Muscle layer of duodenum (tissue), 2 donors: ENCODE results near the gene DCLRE1A.
"Not testable (repeated sequence)": the region's sequence is repeated elsewhere in the genome, so short reads cannot be mapped to it uniquely, and the experiment has no call there.

Source experiments
- H3K27ac ChIP-seq: one replicate; pipeline ENCODE4 v1.7.0; 2013; ENCODE audit warnings: mild to moderate bottlenecking, low read length
- H3K27me3 ChIP-seq: one replicate; pipeline ENCODE4 v1.7.0; 2013; ENCODE audit warnings: low read depth, mild to moderate bottlenecking, control low read depth, low read length
- H3K36me3 ChIP-seq, 2 donors: one replicate each; pipeline ENCODE4 v1.7.0; 2013; ENCODE audit warnings: low read length in 2 of 2, control low read depth in 1 of 2, mild to moderate bottlenecking in 1 of 2; ENCODE audit not compliant: insufficient read depth in 2 of 2, control insufficient read depth in 1 of 2
- H3K4me1 ChIP-seq, 2 donors: one replicate each; pipeline ENCODE4 v1.7.0; 2013; ENCODE audit warnings: low read length in 2 of 2, mild to moderate bottlenecking in 2 of 2, control low read depth in 1 of 2, moderate library complexity in 1 of 2; ENCODE audit not compliant: insufficient read depth in 2 of 2, control insufficient read depth in 1 of 2
- H3K4me3 ChIP-seq, 2 donors: one replicate each; pipeline ENCODE4 v1.7.0; 2013; ENCODE audit warnings: low read length in 2 of 2, low read depth in 1 of 2, mild to moderate bottlenecking in 1 of 2
- H3K9me3 ChIP-seq, 2 donors: one replicate each; pipeline ENCODE4 v1.7.0; 2013; ENCODE audit warnings: low read length in 2 of 2, control low read depth in 1 of 2, mild to moderate bottlenecking in 1 of 2; ENCODE audit not compliant: control insufficient read depth in 1 of 2
- donor health status: healthy.

Gene DCLRE1A

DNA sequence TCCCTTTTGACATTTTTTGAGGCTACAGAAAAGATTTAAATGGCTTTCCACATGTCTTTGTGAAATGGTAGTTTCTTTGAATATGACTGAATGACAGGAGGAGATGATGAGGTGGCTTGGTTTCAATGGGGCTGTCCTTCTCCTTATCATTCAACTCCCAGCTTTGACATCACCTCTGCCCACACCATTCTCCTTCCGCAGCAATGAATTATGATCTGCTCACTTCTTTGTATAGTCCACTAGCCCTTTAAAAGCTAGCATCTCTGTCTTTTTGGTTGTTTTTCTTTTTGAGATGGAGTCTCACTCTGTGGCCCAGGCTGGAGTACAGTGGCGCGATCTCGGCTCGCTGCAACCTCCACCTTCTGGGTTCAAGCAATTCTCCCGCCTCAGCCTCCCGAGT lies 31.7 kb downstream of the DCLRE1A start:
- H3K27ac ChIP-seq: no peak overlapping the region
- H3K27me3 ChIP-seq: no peaks in the 10 kb centered on the region
- H3K36me3 ChIP-seq: no peaks in the 10 kb centered on the region
- no peaks in the 10 kb centered on the region for H3K4me1 ChIP-seq
- no peaks in the 10 kb centered on the region for H3K9me3 ChIP-seq
- H3K4me3 ChIP-seq: no peak overlapping the region

DNA sequence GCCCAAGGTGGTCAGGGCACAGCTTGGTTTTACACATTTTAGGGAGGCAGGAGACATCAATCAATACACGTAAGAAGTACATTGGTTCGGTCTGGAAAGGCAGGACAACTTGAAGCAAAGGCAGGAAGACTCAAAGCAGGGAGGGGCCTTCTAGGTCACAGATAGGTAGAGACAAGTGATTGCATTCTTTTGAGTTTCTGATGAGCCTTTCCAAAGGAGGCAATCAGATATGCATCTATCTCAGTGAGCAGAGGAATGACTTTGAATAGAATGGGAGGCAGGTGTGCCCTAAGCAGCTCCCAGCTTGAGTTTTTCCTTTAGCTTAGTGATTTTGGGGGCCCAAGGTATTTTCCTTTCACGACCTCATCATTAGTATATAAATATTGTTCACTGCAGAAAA lies 32.6 kb downstream of the DCLRE1A start:
- H3K27me3 ChIP-seq, H3K4me1 ChIP-seq, H3K36me3 ChIP-seq, H3K27ac ChIP-seq, H3K9me3 ChIP-seq, H3K4me3 ChIP-seq: not testable (repeated sequence)

DNA sequence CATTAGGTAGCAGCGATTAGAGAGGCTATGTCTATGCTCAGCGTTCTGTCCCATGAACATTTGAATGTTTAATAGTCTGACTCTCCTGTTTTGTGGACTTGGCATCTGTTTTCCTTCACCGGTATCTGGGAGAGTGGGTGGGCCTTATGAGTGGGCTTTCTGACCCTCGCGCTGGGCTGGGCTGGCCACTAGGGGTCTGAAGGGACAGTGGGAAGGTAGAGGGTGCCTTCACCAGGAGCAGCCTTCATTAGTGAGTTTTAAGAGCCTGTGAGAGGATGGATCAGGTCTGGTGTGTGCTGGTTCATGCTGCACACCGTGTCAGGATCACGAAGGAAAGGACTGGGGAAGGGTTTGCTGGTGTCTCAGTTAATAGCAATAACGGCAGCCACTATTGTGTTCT lies 33.4 kb downstream of the DCLRE1A start:
- no peaks in the 10 kb centered on the region for H3K9me3 ChIP-seq
- H3K27me3 ChIP-seq: no peaks in the 10 kb centered on the region
- H3K36me3 ChIP-seq: no peaks in the 10 kb centered on the region
- no peaks in the 10 kb centered on the region for H3K4me1 ChIP-seq
- H3K4me3 ChIP-seq: no peak overlapping the region
- no peak overlapping the region for H3K27ac ChIP-seq

DNA sequence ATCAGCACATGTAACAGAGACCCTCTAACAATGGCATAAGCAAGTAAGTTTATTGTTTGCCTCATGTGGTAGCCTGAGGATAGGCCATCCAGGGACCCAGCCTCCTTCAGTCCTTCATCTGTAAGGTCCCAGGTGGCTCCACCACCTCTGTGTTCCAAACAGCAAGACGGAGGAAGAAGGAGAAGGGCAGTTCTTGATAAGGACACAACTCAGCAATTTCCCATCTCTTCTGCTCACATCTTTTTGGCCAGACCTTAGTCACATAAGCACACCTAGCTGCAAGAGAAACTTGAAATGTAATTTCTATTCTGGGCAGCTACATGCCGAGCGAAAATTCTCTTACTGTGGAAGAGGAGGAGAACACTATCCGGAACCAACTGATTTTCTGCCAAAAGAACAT lies 33.9 kb downstream of the DCLRE1A start:
- no peak overlapping the region for H3K27ac ChIP-seq
- no peaks in the 10 kb centered on the region for H3K27me3 ChIP-seq
- H3K36me3 ChIP-seq: no peaks in the 10 kb centered on the region
- H3K4me3 ChIP-seq: no peak overlapping the region
- H3K9me3 ChIP-seq: no peaks in the 10 kb centered on the region
- no peaks in the 10 kb centered on the region for H3K4me1 ChIP-seq

DNA sequence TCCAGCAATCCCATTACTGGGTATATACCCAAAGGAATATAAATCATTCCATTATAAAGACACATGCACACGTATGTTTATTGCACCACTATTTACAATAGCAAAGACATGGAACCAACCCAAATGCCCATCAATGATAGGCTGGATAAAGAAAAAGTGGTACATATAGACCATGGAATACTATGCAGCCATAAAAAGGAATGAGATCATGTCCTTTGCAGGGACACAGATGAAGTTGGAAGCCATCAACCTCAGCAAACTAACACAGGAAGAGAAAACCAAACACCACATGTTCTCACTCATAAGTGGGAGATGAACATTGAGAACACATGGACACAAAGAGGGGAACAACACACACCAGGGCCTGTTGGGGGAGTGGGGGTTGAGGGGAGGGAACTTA lies 39.2 kb downstream of the DCLRE1A start:
- H3K9me3 ChIP-seq, H3K36me3 ChIP-seq, H3K4me3 ChIP-seq, H3K4me1 ChIP-seq, H3K27me3 ChIP-seq, H3K27ac ChIP-seq: not testable (repeated sequence)

DNA sequence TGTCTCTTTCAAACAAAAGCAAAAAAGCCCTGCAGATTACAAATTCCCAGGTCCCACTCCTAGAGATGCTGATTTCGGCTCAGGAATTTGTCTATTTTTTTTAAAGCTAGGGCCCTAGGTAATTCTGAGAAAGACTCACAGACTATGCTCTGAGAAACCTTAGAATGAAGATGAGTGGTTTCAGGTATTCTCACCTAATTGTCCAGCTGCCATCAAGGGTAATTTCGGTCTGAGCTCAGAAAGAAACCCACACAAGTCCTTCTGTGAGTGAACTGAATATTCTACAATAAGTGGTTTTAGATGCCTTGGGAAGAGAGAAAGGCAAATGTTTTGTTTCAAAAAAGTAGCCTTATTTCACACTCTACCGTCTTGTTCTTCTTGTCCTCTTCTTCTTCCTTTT lies 45.7 kb downstream of the DCLRE1A start:
- Histone ChIP-seq H3K36me3 (no peaks in the 10 kb centered on the region), H3K4me1 (no peaks in the 10 kb centered on the region), H3K9me3 (no peaks in the 10 kb centered on the region), H3K27ac (no peak overlapping the region), H3K27me3 (no peaks in the 10 kb centered on the region), H3K4me3 (no peak overlapping the region)

DNA sequence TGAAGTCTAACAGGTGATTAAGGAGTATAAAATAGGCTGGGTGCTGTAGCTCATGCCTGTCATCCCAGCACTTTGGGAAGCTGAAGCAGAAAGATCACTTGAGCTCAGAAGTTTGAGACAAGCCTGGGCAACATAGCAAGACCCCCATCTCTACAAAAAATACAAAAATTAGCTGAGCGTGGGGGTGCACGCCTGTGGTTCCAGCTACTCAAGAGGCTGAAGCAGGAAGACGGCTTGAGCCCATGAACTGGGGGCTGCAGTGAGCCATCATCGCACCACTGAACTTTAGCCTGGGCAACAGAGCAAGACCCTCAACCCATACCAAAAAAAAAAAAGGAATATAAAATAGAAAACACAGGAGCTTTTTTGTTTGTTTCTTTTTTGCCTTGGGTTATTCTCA lies 47.4 kb downstream of the DCLRE1A start:
- Histone ChIP-seq H3K4me1 (peaks cover 0 to 8% of the 10 kb centered on the region in 2 donors), H3K9me3 (no peaks in the 10 kb centered on the region), H3K27ac (no peak overlapping the region), H3K36me3 (no peaks in the 10 kb centered on the region), H3K4me3 (no peak overlapping the region), H3K27me3 (no peaks in the 10 kb centered on the region)

DNA sequence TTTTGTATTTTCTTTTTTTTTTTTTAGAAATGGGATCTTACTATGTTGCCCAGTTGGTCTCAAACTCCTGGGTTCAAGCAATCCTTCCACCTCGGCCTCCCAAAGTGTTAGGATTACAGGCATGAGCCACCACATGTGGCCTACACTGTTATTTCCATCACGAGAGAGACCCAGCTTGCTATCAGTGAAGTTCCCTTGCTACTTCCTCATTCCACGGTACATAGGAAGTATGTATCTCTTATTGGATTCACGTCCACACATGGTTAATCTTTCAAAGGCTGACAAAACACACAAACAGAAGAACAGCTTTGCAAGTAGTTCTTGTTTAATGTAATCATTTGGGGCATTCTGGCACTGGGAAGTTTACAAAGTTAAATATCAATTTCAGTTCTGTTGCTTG lies 50.9 kb downstream of the DCLRE1A start:
- H3K9me3 ChIP-seq: no peaks in the 10 kb centered on the region
- no peaks in the 10 kb centered on the region for H3K36me3 ChIP-seq
- no peak overlapping the region for H3K4me3 ChIP-seq
- no peak overlapping the region for H3K27ac ChIP-seq
- no peaks in the 10 kb centered on the region for H3K27me3 ChIP-seq
- H3K4me1 ChIP-seq: peaks cover 0 to 8% of the 10 kb centered on the region in 2 donors

DNA sequence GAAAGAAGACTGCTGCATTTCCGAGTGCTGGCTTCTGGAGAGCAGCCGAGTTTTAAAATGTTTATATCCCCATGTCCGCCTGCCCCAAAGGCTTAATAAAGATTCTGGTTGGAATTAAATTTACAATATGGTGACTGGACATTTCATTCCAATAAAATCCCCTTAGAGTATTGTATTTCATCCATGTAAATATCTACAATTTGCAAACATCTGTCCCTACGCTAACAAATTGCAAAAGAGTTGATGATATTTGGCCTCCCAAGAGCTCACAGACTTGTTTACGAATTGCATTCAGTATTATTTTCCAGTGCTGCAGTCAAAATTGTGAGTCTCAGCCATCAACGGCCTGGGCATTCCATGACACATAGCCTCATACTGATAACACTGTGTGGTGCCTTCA lies 52.3 kb downstream of the DCLRE1A start:
- Histone ChIP-seq H3K27ac (no peak overlapping the region), H3K36me3 (no peaks in the 10 kb centered on the region), H3K27me3 (no peaks in the 10 kb centered on the region), H3K4me1 (peaks cover 0 to 8% of the 10 kb centered on the region in 2 donors), H3K9me3 (no peaks in the 10 kb centered on the region), H3K4me3 (no peak overlapping the region)

DNA sequence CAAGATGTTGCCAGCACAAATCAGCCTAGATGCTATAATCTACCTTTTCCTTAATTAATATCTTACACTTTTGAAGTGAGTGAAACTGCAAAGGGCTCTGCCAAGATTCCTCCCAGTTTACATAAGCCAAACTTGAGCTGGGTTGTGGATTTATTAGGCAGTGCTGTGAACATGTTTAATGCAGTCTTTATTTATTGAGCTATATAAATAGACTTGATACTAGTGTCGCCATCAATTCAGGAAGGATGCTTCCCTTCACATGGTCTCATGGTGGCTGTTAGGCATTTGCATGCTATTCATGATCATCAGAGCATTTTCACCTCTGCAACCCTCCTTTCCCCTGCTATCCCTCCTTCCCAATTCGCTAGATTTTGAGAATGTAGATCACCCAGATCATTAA lies 62.2 kb downstream of the DCLRE1A start:
- Histone ChIP-seq H3K9me3 (no peaks in the 10 kb centered on the region), H3K36me3 (no peaks in the 10 kb centered on the region), H3K27me3 (no peaks in the 10 kb centered on the region), H3K27ac (no peak overlapping the region), H3K4me1 (peaks cover 0 to 5% of the 10 kb centered on the region in 2 donors), H3K4me3 (no peak overlapping the region)

DNA sequence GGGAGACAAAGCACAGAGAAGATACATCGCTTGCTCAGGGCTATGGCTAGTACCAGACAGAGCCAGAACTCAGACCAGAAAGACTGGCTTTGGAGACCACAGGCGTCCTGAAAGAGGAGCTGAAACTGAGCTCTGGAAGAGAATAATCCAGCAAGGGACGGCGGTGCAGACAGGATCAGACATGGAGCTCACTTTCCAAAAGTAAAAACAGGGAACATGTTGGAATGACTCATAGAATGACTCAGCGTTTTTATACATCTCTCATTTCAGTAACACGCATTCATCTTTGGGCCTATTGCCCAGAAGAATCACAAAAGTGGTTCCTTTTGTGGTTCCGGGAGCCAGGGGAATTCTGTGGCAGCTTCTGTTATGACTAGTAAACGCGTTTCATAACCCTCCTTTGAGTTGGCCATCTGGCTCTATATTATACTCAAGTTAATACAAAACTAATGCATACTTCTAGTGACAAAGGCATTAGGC lies 65.2 kb downstream of the DCLRE1A start:
- Histone ChIP-seq H3K9me3 (no peaks in the 10 kb centered on the region), H3K27ac (no peak overlapping the region), H3K36me3 (no peaks in the 10 kb centered on the region), H3K4me3 (no peak overlapping the region), H3K4me1 (peaks cover 0 to 5% of the 10 kb centered on the region in 2 donors), H3K27me3 (no peaks in the 10 kb centered on the region)
